Measurements from ENCODE around the gene RERE.
A peak's percentile ranks its signal among the peaks of the same experiment; 100 is the strongest.
"Not testable (repeated sequence)": the region's sequence is repeated elsewhere in the genome, so short reads cannot be mapped to it uniquely, and the experiment has no call there.

Gene RERE

DNA sequence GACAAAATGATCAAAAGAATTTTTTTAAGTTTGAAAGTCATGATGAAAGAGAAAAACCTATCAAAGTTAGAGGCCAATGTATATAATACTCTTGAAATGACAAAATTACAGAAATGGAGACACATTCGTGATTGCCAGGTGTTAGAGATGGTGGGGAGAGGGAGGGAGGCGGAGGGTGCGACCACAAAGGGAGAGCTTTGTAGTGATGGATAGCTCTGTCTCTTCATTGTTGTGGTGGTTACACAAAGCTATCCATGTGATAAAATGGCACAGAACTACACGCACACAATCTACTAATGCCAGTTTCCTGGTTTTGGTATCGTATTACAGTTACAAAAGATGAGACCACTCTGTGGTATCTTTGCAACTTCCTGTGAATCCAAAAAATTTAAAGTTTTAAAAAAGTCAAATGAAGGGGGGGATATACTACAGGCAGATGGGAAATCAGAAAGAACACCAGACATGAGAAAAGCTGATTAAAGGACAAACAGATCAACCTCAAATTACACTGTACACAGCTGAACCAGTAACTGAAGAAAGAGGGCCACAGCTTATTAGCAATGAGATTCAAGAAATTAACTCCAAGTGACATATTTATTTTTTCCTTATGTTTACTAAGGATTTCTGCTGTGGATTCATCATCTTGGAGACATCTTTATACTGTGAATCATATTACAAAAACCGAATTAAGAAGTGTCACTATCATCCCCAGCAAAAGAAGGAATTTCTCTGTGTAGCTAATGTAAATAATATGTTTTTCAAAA is 300.5 kb downstream of the RERE start:
- peak overlapping the region; percentile 37; the same call in 1 of the 2 replicates for H3K4me3 ChIP-seq
- DNase-seq (ENCODE audit: low read depth, low spot score): no peak
- H3K36me3 ChIP-seq (ENCODE audit: insufficient read depth, low read length): no peaks in the 10 kb centered on the region
- H3K27ac ChIP-seq: peak overlapping the region; percentile 55
- TF ChIP-seq EZH2 (IDR thresholded peaks at IDR 0.05): no peak
- TF ChIP-seq POLR2AphosphoS5 (IDR thresholded peaks at IDR 0.05; ENCODE audit: borderline replicate concordance, low read depth, low read length): no peak
- TF ChIP-seq FOXP2 (optimal IDR thresholded peaks at IDR 0.05; ENCODE audit: control extremely low read depth, extremely low read length, insufficient read depth): no peak
- no peaks in the 10 kb centered on the region for H3K9me3 ChIP-seq (ENCODE audit: low read depth, low read length)
- no peak overlapping the region for H3K9ac ChIP-seq (ENCODE audit: insufficient read length)

DNA sequence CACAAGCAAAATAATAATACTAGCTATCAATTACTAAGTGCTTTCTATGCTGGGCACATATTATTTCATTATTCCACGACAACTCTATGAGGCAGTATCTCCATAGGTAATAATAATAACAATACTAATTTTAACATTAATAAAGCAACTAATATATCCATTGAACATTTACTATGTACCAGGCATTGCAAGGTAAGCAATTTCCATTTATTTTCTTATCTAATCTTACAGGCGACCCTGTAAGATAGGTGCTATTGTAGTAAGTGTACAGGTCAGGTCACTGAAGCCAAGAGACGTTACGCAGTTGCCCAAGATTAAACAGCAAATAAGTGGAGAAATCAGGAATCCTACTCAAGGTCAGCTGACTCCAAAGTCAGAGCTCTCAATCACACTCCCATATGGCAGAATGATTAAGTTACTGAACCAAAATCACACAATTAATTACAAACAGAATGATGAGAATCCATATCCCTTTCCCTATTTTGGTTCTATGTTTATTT is 301.1 kb downstream of the RERE start:
- Histone ChIP-seq H3K4me3 (no peak overlapping the region), H3K9me3 (ENCODE audit: low read depth, low read length) (no peaks in the 10 kb centered on the region), H3K9ac (ENCODE audit: insufficient read length) (no peak overlapping the region)

DNA sequence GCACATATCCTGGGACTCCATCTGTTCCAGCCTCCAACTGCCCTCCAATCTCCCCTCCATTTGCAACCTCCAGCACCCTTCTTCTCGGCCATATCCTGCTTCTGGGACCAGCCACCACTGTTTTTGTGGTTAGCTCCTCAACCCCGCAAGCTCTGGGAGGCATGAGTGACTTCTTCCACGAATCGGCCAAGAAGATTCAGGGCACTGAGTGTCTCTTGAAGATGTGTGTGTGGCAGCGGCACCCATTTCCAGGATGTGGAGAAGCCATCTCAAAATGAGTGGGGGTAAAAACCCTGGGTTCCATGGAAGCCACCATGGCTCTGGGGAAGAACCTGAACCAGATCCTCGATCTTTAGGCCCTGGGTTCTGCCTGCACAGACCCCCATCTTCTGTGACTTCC is 304.9 kb downstream of the RERE start:
- no peak for DNase-seq (ENCODE audit: low read depth, low spot score)
- no peak for TF ChIP-seq POLR2AphosphoS5 (IDR thresholded peaks at IDR 0.05; ENCODE audit: borderline replicate concordance, low read depth, low read length)
- no peak for TF ChIP-seq EZH2 (IDR thresholded peaks at IDR 0.05)
- TF ChIP-seq FOXP2 (optimal IDR thresholded peaks at IDR 0.05; ENCODE audit: control extremely low read depth, extremely low read length, insufficient read depth): no peak
- H3K9me3 ChIP-seq (ENCODE audit: low read depth, low read length): no peaks in the 10 kb centered on the region
- peaks cover 4% of the 10 kb centered on the region; the same call in 1 of the 2 replicates for H3K36me3 ChIP-seq (ENCODE audit: insufficient read depth, low read length)
- no peak overlapping the region for H3K9ac ChIP-seq (ENCODE audit: insufficient read length)
- no peak overlapping the region for H3K27ac ChIP-seq
- H3K4me3 ChIP-seq: no peak overlapping the region

More for the DNA sequence above, 301.1 kb downstream of the RERE start:
- H3K27ac ChIP-seq: peak overlapping the region; percentile 55; the same call in 1 of the 2 replicates
- DNase-seq (ENCODE audit: low read depth, low spot score): no peak
- H3K36me3 ChIP-seq (ENCODE audit: insufficient read depth, low read length): no peaks in the 10 kb centered on the region
- TF ChIP-seq EZH2 (IDR thresholded peaks at IDR 0.05) (no peak), FOXP2 (optimal IDR thresholded peaks at IDR 0.05; ENCODE audit: control extremely low read depth, extremely low read length, insufficient read depth) (no peak), POLR2AphosphoS5 (IDR thresholded peaks at IDR 0.05; ENCODE audit: borderline replicate concordance, low read depth, low read length) (no peak)

DNA sequence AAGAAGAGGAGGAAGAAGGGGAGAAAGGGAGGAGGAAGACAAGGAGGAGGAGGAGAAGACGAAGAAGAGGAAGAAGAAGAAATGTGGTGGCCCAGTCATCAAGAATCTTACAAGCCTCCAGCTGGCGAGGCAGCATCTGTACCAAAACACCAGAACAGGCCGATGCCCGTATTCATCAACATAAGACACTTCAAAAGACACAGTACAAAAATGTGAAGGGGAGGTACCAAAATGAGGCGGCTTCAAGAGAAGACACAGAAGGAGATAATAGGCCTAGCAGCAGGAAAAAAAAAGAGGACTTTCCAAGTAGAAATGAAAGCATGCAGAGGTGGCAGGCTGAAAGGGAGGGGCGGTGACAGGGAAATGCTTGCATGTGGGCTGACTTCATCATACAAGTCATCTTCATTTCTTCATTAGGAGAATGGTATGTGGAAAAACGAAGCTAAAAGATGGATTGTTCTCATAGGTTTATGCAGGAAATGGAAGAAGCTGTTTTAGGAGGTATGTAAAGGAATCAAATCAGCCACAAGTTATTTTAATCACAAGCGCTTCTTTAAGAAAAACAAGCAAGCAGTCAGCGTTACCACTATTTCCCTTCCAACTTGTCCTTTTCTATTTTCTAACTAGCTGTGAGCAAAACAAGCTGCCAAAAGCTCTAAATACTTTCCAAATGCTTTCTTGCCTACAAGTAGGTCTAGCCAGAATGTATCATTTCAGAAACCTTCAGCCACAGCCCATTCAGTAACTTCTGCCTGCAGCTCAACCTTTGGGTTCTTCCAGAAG is 307.2 kb downstream of the RERE start:
- H3K9me3 ChIP-seq (ENCODE audit: low read depth, low read length): no peaks in the 10 kb centered on the region
- H3K36me3 ChIP-seq (ENCODE audit: insufficient read depth, low read length): peaks cover 4% of the 10 kb centered on the region; the same call in 1 of the 2 replicates
- TF ChIP-seq FOXP2 (optimal IDR thresholded peaks at IDR 0.05; ENCODE audit: control extremely low read depth, extremely low read length, insufficient read depth): no peak
- no peak for TF ChIP-seq POLR2AphosphoS5 (IDR thresholded peaks at IDR 0.05; ENCODE audit: borderline replicate concordance, low read depth, low read length)
- TF ChIP-seq EZH2 (IDR thresholded peaks at IDR 0.05): no peak
- no peak overlapping the region for H3K4me3 ChIP-seq
- H3K9ac ChIP-seq (ENCODE audit: insufficient read length): no peak overlapping the region
- H3K27ac ChIP-seq: peak overlapping the region; percentile 77; the same call in 1 of the 2 replicates
- no peak for DNase-seq (ENCODE audit: low read depth, low spot score)

DNA sequence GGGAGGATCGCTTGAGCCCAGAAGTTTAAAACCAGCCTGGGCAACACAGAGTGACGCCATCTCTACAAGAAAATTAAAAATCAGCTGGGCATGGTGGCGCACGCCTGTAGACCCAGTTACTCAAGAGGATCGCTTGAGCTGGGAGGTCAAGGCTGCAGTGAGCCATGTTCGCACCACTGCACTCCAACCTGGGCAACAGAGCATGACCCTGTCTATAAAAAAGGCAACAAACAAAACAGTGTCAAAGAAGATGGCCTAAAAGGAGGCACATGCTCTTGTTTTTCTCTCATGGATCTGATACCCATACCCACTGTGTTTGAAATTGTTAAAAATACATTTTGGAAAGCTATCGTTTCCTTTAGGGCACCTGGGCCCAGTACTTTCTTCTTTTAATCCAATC is 307.9 kb downstream of the RERE start:
- Histone ChIP-seq H3K9me3 (ENCODE audit: low read depth, low read length) (no peaks in the 10 kb centered on the region), H3K36me3 (ENCODE audit: insufficient read depth, low read length) (peaks cover 4% of the 10 kb centered on the region; the same call in 1 of the 2 replicates), H3K27ac (no peak overlapping the region), H3K9ac (ENCODE audit: insufficient read length) (no peak overlapping the region), H3K4me3 (no peak overlapping the region)
- DNase-seq (ENCODE audit: low read depth, low spot score): no peak
- TF ChIP-seq POLR2AphosphoS5 (IDR thresholded peaks at IDR 0.05; ENCODE audit: borderline replicate concordance, low read depth, low read length) (no peak), EZH2 (IDR thresholded peaks at IDR 0.05) (no peak)

DNA sequence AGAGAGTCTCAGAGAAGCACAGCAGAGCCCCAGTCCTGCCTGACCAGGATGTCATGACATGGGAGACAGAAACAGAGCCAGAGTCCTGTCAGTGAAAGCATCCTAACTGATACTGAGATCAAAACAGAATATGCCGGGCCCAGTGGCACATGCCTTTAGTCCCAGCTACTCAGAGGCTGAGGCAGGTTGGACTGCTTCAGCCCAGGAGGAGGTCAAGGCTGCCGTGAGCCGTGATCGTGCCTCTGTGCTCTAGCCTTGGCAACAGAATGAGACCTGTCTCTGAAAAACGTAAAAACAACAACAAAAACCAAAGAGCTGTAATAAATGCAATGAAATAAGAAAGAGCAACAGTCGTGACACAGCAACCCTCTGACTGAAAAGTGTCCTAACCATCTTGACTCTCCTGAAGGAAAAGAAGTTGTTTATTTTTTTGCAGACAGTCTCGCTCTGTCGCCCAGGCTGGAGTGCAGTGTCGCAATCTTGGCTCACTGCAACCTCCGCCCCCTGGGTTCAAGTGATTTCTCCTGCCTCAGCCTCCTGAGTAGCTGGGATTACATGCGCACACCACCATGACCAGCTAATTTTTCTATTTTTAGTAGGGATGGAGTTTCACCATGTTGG is 310.3 kb downstream of the RERE start:
- Histone ChIP-seq H3K9me3 (ENCODE audit: low read depth, low read length) (no peaks in the 10 kb centered on the region), H3K27ac (no peak overlapping the region), H3K9ac (ENCODE audit: insufficient read length) (no peak overlapping the region), H3K4me3 (no peak overlapping the region), H3K36me3 (ENCODE audit: insufficient read depth, low read length) (peaks cover 4% of the 10 kb centered on the region; the same call in 1 of the 2 replicates)
- no peak for DNase-seq (ENCODE audit: low read depth, low spot score)
- no peak for TF ChIP-seq EZH2 (IDR thresholded peaks at IDR 0.05)
- no peak for TF ChIP-seq POLR2AphosphoS5 (IDR thresholded peaks at IDR 0.05; ENCODE audit: borderline replicate concordance, low read depth, low read length)
- TF ChIP-seq FOXP2 (optimal IDR thresholded peaks at IDR 0.05; ENCODE audit: control extremely low read depth, extremely low read length, insufficient read depth): no peak

DNA sequence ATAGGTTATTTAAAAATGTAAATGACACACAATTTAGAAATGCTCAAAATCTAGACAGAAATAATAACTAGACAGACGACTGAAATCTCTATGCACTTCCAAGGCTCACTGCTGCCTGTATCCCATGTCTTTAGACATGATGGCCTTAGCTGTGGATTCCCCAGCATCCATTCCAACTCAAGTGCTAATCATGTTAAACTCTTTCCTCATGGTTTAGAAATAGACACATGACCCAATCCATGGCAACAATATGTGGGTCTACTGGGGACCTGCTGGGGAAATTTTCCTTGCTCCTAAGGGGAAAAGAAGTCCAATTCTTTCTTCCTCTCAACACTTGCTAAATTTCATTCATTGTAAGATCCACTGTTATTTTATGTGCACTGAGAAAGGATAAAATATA is 311.0 kb downstream of the RERE start:
- no peak for DNase-seq (ENCODE audit: low read depth, low spot score)
- Histone ChIP-seq H3K27ac (no peak overlapping the region), H3K9ac (ENCODE audit: insufficient read length) (no peak overlapping the region)

DNA sequence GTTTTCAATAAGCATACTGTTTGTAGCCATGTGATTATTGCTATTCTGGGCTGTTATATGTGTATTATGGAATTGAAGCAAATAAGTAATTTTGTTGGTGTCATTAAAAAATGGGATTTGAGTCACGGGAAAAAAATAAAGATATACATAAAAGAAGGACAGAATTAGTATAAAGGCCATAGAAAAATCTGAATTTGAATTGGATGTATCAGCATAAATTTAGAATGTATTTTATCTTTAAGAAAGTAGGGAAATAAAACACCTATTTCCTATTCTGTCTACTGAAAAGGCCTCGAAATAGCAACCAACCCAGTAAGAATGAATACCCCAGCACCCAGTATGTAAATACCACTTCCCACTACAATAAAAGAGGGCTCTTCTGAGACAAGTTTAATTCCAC is 313.6 kb downstream of the RERE start:
- peaks cover 4% of the 10 kb centered on the region; the same call in 1 of the 2 replicates for H3K36me3 ChIP-seq (ENCODE audit: insufficient read depth, low read length)
- no peak for DNase-seq (ENCODE audit: low read depth, low spot score)
- no peak overlapping the region for H3K9ac ChIP-seq (ENCODE audit: insufficient read length)
- TF ChIP-seq POLR2AphosphoS5 (IDR thresholded peaks at IDR 0.05; ENCODE audit: borderline replicate concordance, low read depth, low read length) (no peak), EZH2 (IDR thresholded peaks at IDR 0.05) (no peak), FOXP2 (optimal IDR thresholded peaks at IDR 0.05; ENCODE audit: control extremely low read depth, extremely low read length, insufficient read depth) (no peak)
- no peaks in the 10 kb centered on the region for H3K9me3 ChIP-seq (ENCODE audit: low read depth, low read length)
- H3K4me3 ChIP-seq: no peak overlapping the region
- H3K27ac ChIP-seq: no peak overlapping the region

More for the DNA sequence above, 311.0 kb downstream of the RERE start:
- TF ChIP-seq EZH2 (IDR thresholded peaks at IDR 0.05): no peak
- no peak for TF ChIP-seq FOXP2 (optimal IDR thresholded peaks at IDR 0.05; ENCODE audit: control extremely low read depth, extremely low read length, insufficient read depth)
- no peak for TF ChIP-seq POLR2AphosphoS5 (IDR thresholded peaks at IDR 0.05; ENCODE audit: borderline replicate concordance, low read depth, low read length)
- Histone ChIP-seq H3K36me3 (ENCODE audit: insufficient read depth, low read length) (peaks cover 4% of the 10 kb centered on the region; the same call in 1 of the 2 replicates), H3K4me3 (no peak overlapping the region), H3K9me3 (ENCODE audit: low read depth, low read length) (no peaks in the 10 kb centered on the region)

DNA sequence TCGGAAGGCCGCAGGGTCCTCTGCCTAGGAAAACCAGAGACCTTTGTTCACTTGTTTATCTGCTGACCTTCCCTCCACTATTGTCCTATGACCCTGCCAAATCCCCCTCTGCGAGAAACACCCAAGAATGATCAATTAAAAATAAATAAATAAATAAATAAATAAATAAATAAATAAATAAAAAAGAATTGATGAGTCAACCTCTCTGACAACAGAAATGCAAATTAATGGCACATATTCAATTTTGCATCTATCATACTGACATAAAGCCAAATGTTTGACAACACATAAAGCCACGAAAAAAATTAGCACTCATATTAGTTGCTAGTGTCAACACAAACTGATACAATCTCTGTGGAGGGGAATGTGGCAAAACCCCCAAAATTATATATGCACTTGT is 314.5 kb downstream of the RERE start:
- DNase-seq (ENCODE audit: low read depth, low spot score); H3K27ac ChIP-seq; H3K4me3 ChIP-seq; H3K36me3 ChIP-seq (ENCODE audit: insufficient read depth, low read length); H3K9me3 ChIP-seq (ENCODE audit: low read depth, low read length); H3K9ac ChIP-seq (ENCODE audit: insufficient read length): not testable (repeated sequence)

All from SK-N-MC (cell line).